ENCODE measurements around the gene GOLGA6L25. TPM values are rescaled to one million over a fixed set of nuclear protein-coding genes. Genes with fewer than 3 reads are reported as not detected.

The GOLGA6L25 gene, protein sequence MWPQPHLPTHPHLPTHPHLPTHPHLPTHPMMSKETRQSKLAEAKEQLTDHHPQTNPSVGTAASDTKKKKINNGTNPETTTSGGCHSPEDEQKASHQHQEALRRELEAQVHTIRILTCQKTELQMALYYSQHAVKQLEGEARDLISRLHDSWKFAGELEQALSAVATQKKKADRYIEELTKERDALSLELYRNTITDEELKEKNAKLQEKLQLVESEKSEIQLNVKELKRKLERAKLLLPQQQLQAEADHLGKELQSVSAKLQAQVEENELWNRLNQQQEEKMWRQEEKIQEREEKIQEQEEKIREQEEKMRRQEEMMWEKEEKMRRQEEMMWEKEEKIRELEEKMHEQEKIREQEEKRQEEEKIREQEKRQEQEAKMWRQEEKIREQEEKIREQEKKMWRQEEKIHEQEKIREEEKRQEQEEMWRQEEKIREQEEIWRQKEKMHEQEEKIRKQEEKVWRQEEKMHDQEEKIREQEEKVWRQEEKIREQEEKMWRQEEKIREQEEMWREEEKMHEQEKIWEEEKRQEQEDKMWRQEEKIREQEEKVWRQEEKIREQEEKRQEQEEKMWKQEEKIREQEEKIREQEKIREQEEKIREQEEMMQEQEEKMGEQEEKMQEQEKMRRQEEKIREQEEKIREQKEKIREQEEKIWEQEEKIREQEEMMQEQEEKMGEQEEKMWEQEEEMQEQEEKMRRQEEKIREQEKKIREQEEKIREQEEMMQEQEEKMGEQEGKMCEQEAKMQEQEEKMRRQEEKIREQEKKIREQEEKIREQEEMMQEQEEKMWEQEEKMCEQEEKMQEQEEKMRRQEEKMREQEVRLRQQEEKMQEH
- not detected in 2 replicates for polyA plus RNA-seq

GRCh38 chr15:28553268-28553667, at the start of gene GOLGA6L25:
GOLGA6L25 (plus strand) TSS chr15:28553568; CDS start chr15:28553629, 61 bp downstream.

DNA sequence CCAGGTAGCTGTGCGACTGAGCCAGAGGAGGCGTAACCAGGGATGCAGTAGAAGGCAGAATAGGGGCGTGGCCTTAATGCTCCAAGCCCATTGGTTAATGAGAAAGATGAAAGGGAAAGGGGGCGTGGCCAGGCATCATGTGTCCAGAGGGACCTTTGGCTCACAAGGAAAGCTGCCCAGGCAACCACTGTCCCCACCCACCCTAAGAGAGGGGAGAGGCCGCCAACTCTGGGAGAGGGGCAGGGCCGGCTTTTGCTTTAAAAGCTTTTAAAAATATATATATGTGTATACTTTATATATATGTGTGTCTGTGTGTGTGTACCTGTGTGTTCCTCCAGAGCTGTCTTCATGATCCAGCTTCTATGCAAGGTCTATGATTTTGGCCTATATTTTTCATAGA, 20.4 kb upstream of the GOLGA6L25 start, which contains the start of gene GOLGA8G:
Gene GOLGA8G, minus strand, starts transcription at position 18 of the 400 bp plus-strand sequence. CDS start 62 bp downstream, outside the sequence.

Other genes starting within 250 kb of the GOLGA6L25 start
- 13.6 and 15.0 TPM in 2 replicates for gene HERC2, start 231.4 kb upstream of the GOLGA6L25 start, polyA plus RNA-seq
- not detected in 2 replicates for gene GOLGA6L24, start 195.5 kb upstream of the GOLGA6L25 start, polyA plus RNA-seq
- not detected in 2 replicates for gene GOLGA8F, start 174.9 kb upstream of the GOLGA6L25 start, polyA plus RNA-seq
- not detected in 2 replicates for gene GOLGA8G, start 20.6 kb upstream of the GOLGA6L25 start, polyA plus RNA-seq
- gene GOLGA8M, start 158.9 kb downstream of the GOLGA6L25 start, polyA plus RNA-seq, result not detected in 2 replicates

Measured in Purkinje cell (primary cell).